ENCODE data around the gene CEP170.
"Not testable (repeated sequence)": the region's sequence is repeated elsewhere in the genome, so short reads cannot be mapped to it uniquely, and the experiment has no call there.

CEP170 gene

DNA sequence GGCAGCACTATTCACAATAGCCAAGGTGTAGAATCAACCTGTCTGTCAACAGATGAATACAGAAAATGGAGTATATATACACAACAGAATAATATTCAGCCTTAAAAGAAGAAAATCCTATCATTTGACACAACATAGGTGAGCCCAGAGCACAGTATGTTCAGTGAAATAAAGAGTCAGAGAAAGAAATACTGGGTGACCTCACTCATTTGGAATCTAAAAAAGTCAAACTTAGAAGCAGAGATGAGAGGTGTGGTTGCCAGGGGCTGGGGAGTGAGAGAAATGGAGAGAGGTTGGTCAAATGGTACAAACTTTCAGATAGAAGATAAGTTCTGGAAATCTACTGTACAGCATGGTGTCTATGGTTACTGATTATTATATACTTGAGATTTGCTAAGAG lies 150.0 kb downstream of the CEP170 start:
- H3K36me3 ChIP-seq (ENCODE audit: control insufficient read depth in 1 of 2, insufficient read depth in 2 of 2, low read length in 2 of 2); H3K4me1 ChIP-seq (ENCODE audit: control insufficient read depth in 1 of 2, insufficient read depth in 2 of 2, low read length in 2 of 2); H3K9me3 ChIP-seq (ENCODE audit: control insufficient read depth in 1 of 2, low read length in 2 of 2); H3K27me3 ChIP-seq (ENCODE audit: low read depth, low read length); H3K4me3 ChIP-seq (ENCODE audit: low read depth in 1 of 2, low read length in 2 of 2); H3K27ac ChIP-seq (ENCODE audit: low read length): not testable (repeated sequence)

- H3K27me3 ChIP-seq (ENCODE audit: low read depth, low read length); H3K27ac ChIP-seq (ENCODE audit: low read length); H3K36me3 ChIP-seq (ENCODE audit: control insufficient read depth in 1 of 2, insufficient read depth in 2 of 2, low read length in 2 of 2); H3K4me3 ChIP-seq (ENCODE audit: low read depth in 1 of 2, low read length in 2 of 2); H3K9me3 ChIP-seq (ENCODE audit: control insufficient read depth in 1 of 2, low read length in 2 of 2); H3K4me1 ChIP-seq (ENCODE audit: control insufficient read depth in 1 of 2, insufficient read depth in 2 of 2, low read length in 2 of 2): not testable (repeated sequence)
These were observed 150.6 kb downstream of the CEP170 start for GRCh38 chr1:243104452-243104851.

GRCh38 chr1:243101551-243102050 lies 153.5 kb downstream of the CEP170 start:
- H3K27ac ChIP-seq (ENCODE audit: low read length); H3K4me1 ChIP-seq (ENCODE audit: control insufficient read depth in 1 of 2, insufficient read depth in 2 of 2, low read length in 2 of 2); H3K36me3 ChIP-seq (ENCODE audit: control insufficient read depth in 1 of 2, insufficient read depth in 2 of 2, low read length in 2 of 2); H3K9me3 ChIP-seq (ENCODE audit: control insufficient read depth in 1 of 2, low read length in 2 of 2); H3K27me3 ChIP-seq (ENCODE audit: low read depth, low read length): not testable (repeated sequence)
- H3K4me3 ChIP-seq (ENCODE audit: low read depth in 1 of 2, low read length in 2 of 2) = peak overlapping the region in 1 of 2 donors; percentile 50

GRCh38 chr1:243087368-243087767 lies 167.7 kb downstream of the CEP170 start:
- H3K27me3 ChIP-seq (ENCODE audit: low read depth, low read length); H3K4me1 ChIP-seq (ENCODE audit: control insufficient read depth in 1 of 2, insufficient read depth in 2 of 2, low read length in 2 of 2); H3K27ac ChIP-seq (ENCODE audit: low read length); H3K9me3 ChIP-seq (ENCODE audit: control insufficient read depth in 1 of 2, low read length in 2 of 2); H3K4me3 ChIP-seq (ENCODE audit: low read depth in 1 of 2, low read length in 2 of 2); H3K36me3 ChIP-seq (ENCODE audit: control insufficient read depth in 1 of 2, insufficient read depth in 2 of 2, low read length in 2 of 2): not testable (repeated sequence)

Data from muscle layer of duodenum (tissue), 2 donors.